ENCODE measurements around the gene SDF4. TPM values are rescaled to one million over a fixed set of nuclear protein-coding genes. Genes with fewer than 3 reads are reported as not detected.

Gene SDF4
- total RNA-seq, 1 donor from 2014 or later: 130 TPM

- TF ChIP-seq CTCF (IDR thresholded peaks at IDR 0.05; ENCODE audit: unreplicated experiment): no peak
- H3K4me3 Mint-ChIP-seq (ENCODE audit: unreplicated experiment): no peak overlapping the region
- H3K36me3 Mint-ChIP-seq (ENCODE audit: low read depth, unreplicated experiment): peaks cover 16% of the 10 kb centered on the region
- no peak for DNase-seq (ENCODE audit: low spot score)
- H3K4me1 Mint-ChIP-seq (ENCODE audit: unreplicated experiment): peaks cover 3% of the 10 kb centered on the region
- no peak overlapping the region for H3K27ac Mint-ChIP-seq (ENCODE audit: unreplicated experiment)
- no peaks in the 10 kb centered on the region for H3K9me3 Mint-ChIP-seq (ENCODE audit: unreplicated experiment)
- peaks cover 9% of the 10 kb centered on the region for H3K27me3 Mint-ChIP-seq (ENCODE audit: unreplicated experiment)
Measured at GRCh38 chr1:1218524-1219200, 13.1 kb downstream of the SDF4 start.

GRCh38 chr1:1217621-1218523 is 13.9 kb downstream of the SDF4 start:
- DNase-seq (ENCODE audit: low spot score): no peak
- Mint-ChIP-seq H3K36me3 (ENCODE audit: low read depth, unreplicated experiment) (peaks cover 11% of the 10 kb centered on the region), H3K9me3 (ENCODE audit: unreplicated experiment) (no peaks in the 10 kb centered on the region), H3K4me3 (ENCODE audit: unreplicated experiment) (no peak overlapping the region), H3K27ac (ENCODE audit: unreplicated experiment) (no peak overlapping the region), H3K27me3 (ENCODE audit: unreplicated experiment) (peaks cover 9% of the 10 kb centered on the region), H3K4me1 (ENCODE audit: unreplicated experiment) (peaks cover 2% of the 10 kb centered on the region)
- TF ChIP-seq CTCF (IDR thresholded peaks at IDR 0.05; ENCODE audit: unreplicated experiment): no peak

GRCh38 chr1:1216770-1217620 is 14.8 kb downstream of the SDF4 start:
- peak overlapping the region; percentile 80 for H3K27ac Mint-ChIP-seq (ENCODE audit: unreplicated experiment)
- peak overlapping the region; percentile 71 for H3K4me3 Mint-ChIP-seq (ENCODE audit: unreplicated experiment)
- DNase-seq (ENCODE audit: low spot score): no peak
- no peaks in the 10 kb centered on the region for H3K4me1 Mint-ChIP-seq (ENCODE audit: unreplicated experiment)
- no peaks in the 10 kb centered on the region for H3K9me3 Mint-ChIP-seq (ENCODE audit: unreplicated experiment)
- TF ChIP-seq CTCF (IDR thresholded peaks at IDR 0.05; ENCODE audit: unreplicated experiment): no peak
- peaks cover 8% of the 10 kb centered on the region for H3K36me3 Mint-ChIP-seq (ENCODE audit: low read depth, unreplicated experiment)
- H3K27me3 Mint-ChIP-seq (ENCODE audit: unreplicated experiment): peaks cover 6% of the 10 kb centered on the region

GRCh38 chr1:1215881-1216605 is 15.8 kb downstream of the SDF4 start:
- no peaks in the 10 kb centered on the region for H3K4me1 Mint-ChIP-seq (ENCODE audit: unreplicated experiment)
- no peak for DNase-seq (ENCODE audit: low spot score)
- H3K27me3 Mint-ChIP-seq (ENCODE audit: unreplicated experiment): peaks cover 10% of the 10 kb centered on the region
- no peak for TF ChIP-seq CTCF (IDR thresholded peaks at IDR 0.05; ENCODE audit: unreplicated experiment)
- no peaks in the 10 kb centered on the region for H3K9me3 Mint-ChIP-seq (ENCODE audit: unreplicated experiment)
- H3K27ac Mint-ChIP-seq (ENCODE audit: unreplicated experiment): no peak overlapping the region
- H3K4me3 Mint-ChIP-seq (ENCODE audit: unreplicated experiment): no peak overlapping the region
- peaks cover 5% of the 10 kb centered on the region for H3K36me3 Mint-ChIP-seq (ENCODE audit: low read depth, unreplicated experiment)

All from endothelial cell (in vitro differentiated cells).